ENCODE measurements around the gene NINL. TPM values are rescaled to one million over a fixed set of nuclear protein-coding genes. Genes with fewer than 3 reads are reported as not detected.
A peak's percentile ranks its signal among the peaks of the same experiment; 100 is the strongest.

NINL gene
- total and polyA plus RNA-seq, 4 donors, result 13.1 to 50.6 (median 31.2) TPM

DNA sequence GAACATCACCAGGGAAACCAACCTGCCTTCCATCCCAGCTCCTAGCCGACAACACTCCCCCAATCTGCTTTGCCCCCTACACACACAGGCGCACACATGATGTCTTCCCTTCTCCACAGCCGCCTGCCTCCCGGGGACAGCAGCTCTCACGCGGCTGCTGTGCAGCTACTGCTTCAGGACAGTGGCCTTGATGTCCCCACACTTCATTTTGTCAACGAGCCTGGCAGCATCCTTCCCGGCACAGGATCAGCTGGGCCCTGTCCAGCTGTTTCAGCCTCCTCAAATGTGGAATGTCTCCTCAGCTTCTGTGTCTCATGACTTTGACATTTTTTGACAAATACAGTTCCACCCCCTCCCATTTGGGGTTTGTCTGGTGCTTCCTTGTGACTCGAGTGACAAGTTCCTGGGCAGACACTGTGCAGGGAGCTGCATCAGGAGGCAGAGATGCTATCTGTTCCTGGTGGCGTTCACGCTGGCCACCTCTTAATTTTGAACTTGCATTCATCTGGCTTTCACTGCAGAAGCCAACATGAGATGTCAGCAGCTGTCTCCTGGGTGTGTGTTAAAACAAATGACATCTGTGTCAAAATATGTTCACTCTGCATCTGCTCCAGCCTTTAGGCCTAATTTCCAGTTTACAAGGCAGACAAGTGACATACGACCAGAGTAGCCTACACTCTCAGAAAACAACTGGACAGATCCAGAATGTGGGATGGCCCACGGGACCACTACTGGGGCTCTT, 120.7 kb downstream of the NINL start:
- H3K36me3 ChIP-seq (ENCODE audit: control insufficient read depth, insufficient read depth, low read length), result peaks cover 89% of the 10 kb centered on the region
- WGBS (ENCODE audit: insufficient coverage), result 71% methylated on average over 13 of the region's 13 CpGs

DNA sequence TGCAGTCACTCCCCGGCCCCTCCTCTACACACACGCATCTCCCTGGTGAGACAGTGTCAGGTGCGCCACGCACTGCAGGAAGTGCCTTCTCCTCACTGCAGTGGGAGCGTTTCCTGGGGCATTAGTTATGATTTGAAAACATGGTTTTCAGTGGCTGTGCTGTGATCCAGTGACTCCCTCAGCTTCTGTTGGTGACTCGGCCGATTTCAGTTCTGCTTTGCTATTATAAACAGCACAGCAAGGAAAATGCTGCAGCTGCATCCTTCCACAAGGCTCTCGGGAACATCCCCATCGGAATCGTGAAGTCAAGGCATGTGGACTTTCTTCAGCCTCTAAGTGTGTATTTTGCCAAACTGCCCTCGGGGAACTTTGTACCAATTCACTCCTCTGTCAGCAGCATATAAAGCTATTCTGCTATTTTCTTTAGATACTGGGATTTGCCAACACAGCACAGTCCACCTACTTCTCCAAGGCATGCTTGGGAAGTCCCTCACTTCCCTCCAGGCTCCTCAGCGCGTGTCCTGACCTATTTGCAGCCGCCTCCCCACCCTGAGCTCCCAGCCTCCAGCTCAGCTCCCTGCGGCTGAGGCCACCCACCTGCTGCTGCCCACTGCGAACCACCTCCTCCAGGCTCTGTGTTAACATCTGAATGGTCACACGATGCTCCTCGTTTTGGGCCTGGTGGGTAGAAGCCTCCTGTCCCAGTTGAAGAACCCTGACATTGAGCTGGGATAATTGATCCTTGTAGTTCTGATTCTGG, 123.4 kb downstream of the NINL start:
- no peaks in the 10 kb centered on the region for H3K27me3 ChIP-seq (ENCODE audit: control insufficient read depth, insufficient read depth, low read length)
- WGBS (ENCODE audit: insufficient coverage), result 91% methylated on average over 14 of the region's 18 CpGs
- H3K36me3 ChIP-seq (ENCODE audit: control insufficient read depth, insufficient read depth, low read length), result peaks cover 94% of the 10 kb centered on the region
- H3K9me3 ChIP-seq (ENCODE audit: control insufficient read depth, insufficient read depth, low read length), result no peaks in the 10 kb centered on the region
- peaks cover 3% of the 10 kb centered on the region for H3K4me1 ChIP-seq (ENCODE audit: control insufficient read depth, insufficient read depth, low read length)
- H3K27ac ChIP-seq (ENCODE audit: low read depth, low read length), result no peak overlapping the region
- no peak overlapping the region for H3K4me3 ChIP-seq (ENCODE audit: low read depth, low read length)
- DNase-seq (ENCODE audit: low read depth in 4 of 6, low spot score in 6 of 6), result no peak

More for the DNA sequence above, 120.7 kb downstream of the NINL start:
- H3K4me3 ChIP-seq (ENCODE audit: low read depth, low read length), result no peak overlapping the region
- H3K27ac ChIP-seq (ENCODE audit: low read depth, low read length), result no peak overlapping the region
- peak in 1 of 6 donors; percentile 9 for DNase-seq (ENCODE audit: low read depth in 4 of 6, low spot score in 6 of 6)
- H3K4me1 ChIP-seq (ENCODE audit: control insufficient read depth, insufficient read depth, low read length), result peaks cover 3% of the 10 kb centered on the region
- H3K9me3 ChIP-seq (ENCODE audit: control insufficient read depth, insufficient read depth, low read length), result no peaks in the 10 kb centered on the region
- H3K27me3 ChIP-seq (ENCODE audit: control insufficient read depth, insufficient read depth, low read length), result no peaks in the 10 kb centered on the region

DNA sequence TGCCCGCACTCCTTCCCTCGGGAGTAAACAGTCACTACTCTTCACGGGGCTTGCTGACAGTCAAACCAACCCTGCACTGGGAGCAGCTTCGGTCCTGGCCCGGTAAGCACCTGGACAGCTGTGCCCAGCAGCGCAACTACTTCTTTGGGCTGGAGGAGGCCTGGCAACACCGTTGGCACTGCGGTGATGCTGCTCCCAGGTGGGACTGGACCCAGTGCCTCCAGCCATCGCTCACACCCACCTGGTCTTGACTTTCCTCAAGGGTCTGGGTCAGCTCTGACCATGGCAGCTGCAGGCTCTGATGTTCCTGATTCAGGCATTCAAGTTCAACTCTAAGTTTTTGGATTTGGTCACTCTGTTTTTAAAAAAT, 124.1 kb downstream of the NINL start:
- no peaks in the 10 kb centered on the region for H3K27me3 ChIP-seq (ENCODE audit: control insufficient read depth, insufficient read depth, low read length)
- no peak for DNase-seq (ENCODE audit: low read depth in 4 of 6, low spot score in 6 of 6)
- no peak overlapping the region for H3K4me3 ChIP-seq (ENCODE audit: low read depth, low read length)
- H3K27ac ChIP-seq (ENCODE audit: low read depth, low read length), result no peak overlapping the region
- peaks cover 3% of the 10 kb centered on the region for H3K4me1 ChIP-seq (ENCODE audit: control insufficient read depth, insufficient read depth, low read length)
- no peaks in the 10 kb centered on the region for H3K9me3 ChIP-seq (ENCODE audit: control insufficient read depth, insufficient read depth, low read length)
- H3K36me3 ChIP-seq (ENCODE audit: control insufficient read depth, insufficient read depth, low read length), result peaks cover 90% of the 10 kb centered on the region
- WGBS (ENCODE audit: insufficient coverage), result 85% methylated on average over 9 of the region's 9 CpGs

DNA sequence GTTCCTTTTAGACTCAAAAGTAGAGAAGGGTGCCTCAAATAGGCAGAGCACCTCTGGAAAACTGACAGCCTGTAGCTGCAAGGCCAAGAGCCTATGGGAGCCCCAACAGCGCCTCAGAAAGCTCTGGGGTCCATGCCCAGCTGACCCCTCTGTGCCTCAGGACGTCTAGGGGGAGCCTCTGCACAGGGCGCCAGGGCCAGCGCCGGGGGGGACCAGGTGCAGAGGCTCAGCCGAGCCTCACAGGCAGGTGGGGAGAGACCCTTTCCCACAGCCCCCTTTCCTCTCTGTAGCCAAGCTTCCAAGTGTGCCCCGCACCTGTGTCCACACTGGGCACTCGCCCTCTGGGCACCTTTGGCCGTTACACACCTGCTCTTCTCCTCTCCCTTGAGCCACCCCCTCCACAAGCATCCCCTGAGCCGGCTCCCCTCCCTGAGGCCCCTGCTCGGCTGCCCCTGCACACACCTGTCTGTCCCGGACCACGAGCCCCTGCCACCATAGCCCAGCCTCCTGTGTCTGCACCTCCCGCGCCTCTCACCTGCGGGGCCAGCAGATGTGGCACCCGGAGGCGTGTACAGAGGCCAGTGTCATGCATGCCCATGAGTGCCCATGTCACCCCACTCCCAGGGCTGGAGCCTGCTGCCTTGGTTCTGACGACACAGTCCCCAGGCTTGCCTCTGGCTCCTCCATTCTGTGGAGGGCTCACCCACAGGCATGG, 124.6 kb downstream of the NINL start:
- Histone ChIP-seq H3K4me3 (ENCODE audit: low read depth, low read length) (no peak overlapping the region), H3K4me1 (ENCODE audit: control insufficient read depth, insufficient read depth, low read length) (peaks cover 3% of the 10 kb centered on the region), H3K27ac (ENCODE audit: low read depth, low read length) (no peak overlapping the region), H3K27me3 (ENCODE audit: control insufficient read depth, insufficient read depth, low read length) (no peaks in the 10 kb centered on the region), H3K9me3 (ENCODE audit: control insufficient read depth, insufficient read depth, low read length) (no peaks in the 10 kb centered on the region), H3K36me3 (ENCODE audit: control insufficient read depth, insufficient read depth, low read length) (peaks cover 91% of the 10 kb centered on the region)
- WGBS (ENCODE audit: insufficient coverage), result 89% methylated on average over 19 of the region's 19 CpGs
- DNase-seq (ENCODE audit: low read depth in 4 of 6, low spot score in 6 of 6), result no peak

DNA sequence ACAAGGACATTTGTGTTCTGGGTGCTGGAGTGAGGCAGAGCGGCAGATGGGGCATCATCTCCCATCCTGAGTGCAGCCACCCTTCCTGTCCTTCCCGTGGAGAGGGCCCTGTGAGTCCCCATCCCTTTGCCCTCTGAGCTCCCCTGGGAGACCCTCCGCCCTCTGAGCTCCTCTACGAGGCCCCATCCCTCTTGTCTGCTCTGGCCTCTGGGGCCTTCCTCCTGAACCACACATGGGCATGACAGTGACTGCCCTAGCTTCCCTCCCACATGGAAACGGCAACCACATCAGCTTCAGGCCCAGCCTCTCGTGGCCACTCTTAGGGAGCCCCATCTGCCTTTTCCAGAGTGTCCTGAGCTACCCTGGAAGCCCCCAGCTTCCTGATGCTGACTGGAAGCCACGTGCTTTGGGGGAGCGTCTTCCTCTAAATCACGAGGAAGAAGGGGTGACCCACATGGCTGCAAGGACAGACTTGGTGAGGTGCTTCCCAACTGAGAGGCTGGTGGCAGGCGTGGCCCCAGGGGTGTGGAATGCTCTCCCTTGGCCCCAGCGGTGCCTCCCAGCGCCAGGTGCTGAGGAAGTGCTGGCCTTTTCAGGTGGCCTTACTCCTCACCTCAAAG, 125.3 kb downstream of the NINL start:
- Histone ChIP-seq H3K27ac (ENCODE audit: low read depth, low read length) (no peak overlapping the region), H3K9me3 (ENCODE audit: control insufficient read depth, insufficient read depth, low read length) (no peaks in the 10 kb centered on the region), H3K27me3 (ENCODE audit: control insufficient read depth, insufficient read depth, low read length) (no peaks in the 10 kb centered on the region), H3K36me3 (ENCODE audit: control insufficient read depth, insufficient read depth, low read length) (peaks cover 91% of the 10 kb centered on the region), H3K4me3 (ENCODE audit: low read depth, low read length) (no peak overlapping the region), H3K4me1 (ENCODE audit: control insufficient read depth, insufficient read depth, low read length) (peaks cover 3% of the 10 kb centered on the region)
- 79% methylated on average over 10 of the region's 12 CpGs for WGBS (ENCODE audit: insufficient coverage)
- DNase-seq (ENCODE audit: low read depth in 4 of 6, low spot score in 6 of 6), result no peak

DNA sequence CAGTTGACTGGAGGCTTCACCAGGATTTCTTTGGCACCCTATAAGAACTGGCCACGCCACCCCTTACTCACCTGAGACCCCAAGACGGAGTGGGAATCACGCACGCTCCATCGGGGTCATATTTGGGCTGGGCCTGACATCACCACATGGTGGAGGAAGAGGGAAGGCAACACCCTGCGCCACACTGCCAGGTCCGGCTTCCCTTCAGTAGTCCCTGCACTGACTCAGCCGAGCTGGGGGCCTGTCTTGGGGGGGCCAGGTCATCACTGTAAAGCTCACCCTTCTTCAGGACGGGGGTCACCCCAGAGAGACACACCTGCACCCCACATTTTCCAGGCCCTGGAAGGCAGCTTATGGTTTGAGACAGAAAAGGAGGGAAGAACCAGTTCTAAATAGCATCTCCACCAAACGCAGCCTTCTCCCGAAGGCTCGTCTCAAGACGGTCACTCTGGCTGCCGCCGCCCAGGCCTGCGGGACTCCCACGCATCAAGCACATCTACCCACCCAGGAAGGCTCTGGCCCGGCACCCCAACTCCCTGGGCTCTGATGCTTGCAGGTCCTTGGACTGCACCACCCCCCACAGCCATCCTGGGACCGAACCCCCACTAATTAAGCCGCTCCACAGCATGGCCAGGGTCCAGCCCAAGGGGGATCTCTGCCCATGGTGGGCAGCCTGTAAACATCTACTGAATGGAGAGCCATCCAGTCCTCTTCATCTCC, 126.1 kb downstream of the NINL start:
- Histone ChIP-seq H3K27me3 (ENCODE audit: control insufficient read depth, insufficient read depth, low read length) (no peaks in the 10 kb centered on the region), H3K36me3 (ENCODE audit: control insufficient read depth, insufficient read depth, low read length) (peaks cover 91% of the 10 kb centered on the region), H3K4me3 (ENCODE audit: low read depth, low read length) (no peak overlapping the region), H3K27ac (ENCODE audit: low read depth, low read length) (no peak overlapping the region), H3K4me1 (ENCODE audit: control insufficient read depth, insufficient read depth, low read length) (peaks cover 3% of the 10 kb centered on the region), H3K9me3 (ENCODE audit: control insufficient read depth, insufficient read depth, low read length) (no peaks in the 10 kb centered on the region)
- 85% methylated on average over 14 of the region's 20 CpGs for WGBS (ENCODE audit: insufficient coverage)
- no peak for DNase-seq (ENCODE audit: low read depth in 4 of 6, low spot score in 6 of 6)

DNA sequence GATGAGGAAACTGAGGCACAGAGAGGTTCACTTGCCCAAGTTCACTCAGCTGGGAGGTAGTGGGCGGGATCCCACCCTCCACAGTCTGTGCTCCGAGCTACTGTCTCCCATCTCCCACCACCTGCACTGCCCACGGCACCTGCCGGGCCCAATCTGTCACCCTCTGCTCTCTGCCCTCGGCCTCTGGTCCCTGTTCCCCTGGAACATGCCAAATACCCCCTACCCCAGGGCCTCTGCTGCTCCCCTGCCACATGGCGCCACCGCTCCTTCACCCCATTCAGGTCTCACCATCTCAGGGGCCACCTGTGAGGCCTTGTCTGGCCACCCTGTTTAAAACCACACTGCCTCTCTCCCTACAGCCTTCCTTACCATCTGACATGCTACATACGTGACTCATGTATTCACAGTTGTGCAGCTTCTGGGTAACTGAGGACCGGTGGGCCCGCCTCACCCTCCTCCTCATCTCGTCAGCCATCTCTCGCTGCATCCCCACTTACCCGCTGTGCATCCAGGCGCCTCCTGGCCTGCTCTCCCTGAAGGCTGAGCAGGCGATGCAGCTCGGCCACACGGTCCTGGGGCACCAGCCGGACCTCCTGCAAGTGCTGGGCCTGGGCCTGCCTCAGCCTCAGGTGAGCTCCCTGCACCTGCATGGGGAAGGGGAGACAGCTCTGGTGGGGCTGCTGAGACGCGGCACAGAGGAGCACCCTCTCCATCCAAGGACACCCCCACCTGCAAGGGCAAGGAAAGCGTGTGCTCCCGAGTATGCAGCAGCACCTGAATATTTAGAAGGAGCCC, 127.2 kb downstream of the NINL start:
- Histone ChIP-seq H3K36me3 (ENCODE audit: control insufficient read depth, insufficient read depth, low read length) (peaks cover 93% of the 10 kb centered on the region), H3K27me3 (ENCODE audit: control insufficient read depth, insufficient read depth, low read length) (no peaks in the 10 kb centered on the region), H3K27ac (ENCODE audit: low read depth, low read length) (no peak overlapping the region), H3K9me3 (ENCODE audit: control insufficient read depth, insufficient read depth, low read length) (no peaks in the 10 kb centered on the region), H3K4me3 (ENCODE audit: low read depth, low read length) (no peak overlapping the region), H3K4me1 (ENCODE audit: control insufficient read depth, insufficient read depth, low read length) (peaks cover 3% of the 10 kb centered on the region)
- no peak for DNase-seq (ENCODE audit: low read depth in 4 of 6, low spot score in 6 of 6)
- 95% methylated on average over 20 of the region's 22 CpGs for WGBS (ENCODE audit: insufficient coverage)

DNA sequence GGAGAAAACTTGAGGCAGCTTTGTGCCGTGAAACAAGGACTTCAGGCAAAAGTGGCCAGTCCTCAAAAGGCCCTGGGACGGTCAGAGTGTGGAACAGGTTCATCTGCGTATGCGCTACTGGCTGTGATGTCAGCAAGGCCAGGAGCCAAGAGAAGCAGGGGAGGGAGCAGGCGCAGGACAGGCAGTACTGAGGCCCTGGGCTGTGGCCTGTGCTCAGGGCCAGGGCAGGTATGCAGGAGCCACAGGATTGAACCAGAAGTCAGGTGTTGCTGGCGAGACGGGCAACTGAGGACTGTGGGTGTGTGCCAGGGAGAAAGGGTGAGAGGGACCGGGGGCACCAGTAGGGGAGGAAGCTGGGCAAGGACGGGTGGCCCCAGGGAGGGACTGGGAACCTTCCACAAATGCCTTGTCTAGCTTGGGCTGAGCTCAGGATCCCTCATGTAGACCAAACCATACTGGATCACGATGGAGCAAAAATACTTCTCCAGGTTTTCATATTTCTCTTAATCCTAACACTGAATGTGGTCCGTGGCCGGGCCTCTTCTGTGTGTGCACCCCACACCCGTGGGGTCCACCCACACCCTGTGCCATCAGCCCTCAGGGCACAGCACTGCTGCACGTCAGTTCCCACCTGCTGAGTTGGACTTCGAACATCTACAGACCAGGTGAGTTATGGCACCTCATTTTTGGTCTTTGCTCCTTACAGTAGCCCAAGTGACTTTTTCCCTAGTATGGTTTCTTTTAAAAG, 131.0 kb downstream of the NINL start:
- Histone ChIP-seq H3K4me3 (ENCODE audit: low read depth, low read length) (no peak overlapping the region), H3K4me1 (ENCODE audit: control insufficient read depth, insufficient read depth, low read length) (no peaks in the 10 kb centered on the region), H3K9me3 (ENCODE audit: control insufficient read depth, insufficient read depth, low read length) (no peaks in the 10 kb centered on the region), H3K36me3 (ENCODE audit: control insufficient read depth, insufficient read depth, low read length) (peaks cover 65% of the 10 kb centered on the region), H3K27ac (ENCODE audit: low read depth, low read length) (no peak overlapping the region), H3K27me3 (ENCODE audit: control insufficient read depth, insufficient read depth, low read length) (no peaks in the 10 kb centered on the region)
- 94% methylated on average over 14 of the region's 15 CpGs for WGBS (ENCODE audit: insufficient coverage)
- no peak for DNase-seq (ENCODE audit: low read depth in 4 of 6, low spot score in 6 of 6)

Data from spinal cord (tissue), 10 donors.